ENCODE data around the gene ACADVL.

GRCh38 chr17:7215652-7216180 is 4.0 kb upstream of the ACADVL start:
- TF ChIP-seq TAF1 (IDR thresholded peaks at IDR 0.05; ENCODE audit: low read depth, low read length), result no peak
- no peak for TF ChIP-seq SPI1 (IDR thresholded peaks at IDR 0.05; ENCODE audit: low read depth, low read length)
- no peak for TF ChIP-seq POLR2A (IDR thresholded peaks at IDR 0.05; ENCODE audit: low read depth, low read length)

All from GM12891 (cell line).